Bronchial epithelial cell (primary cell): ENCODE results near the gene TRAPPC6A. TPM values are rescaled to one million over a fixed set of nuclear protein-coding genes. Genes with fewer than 3 reads are reported as not detected.

Experiments used
- DNase-seq: peaks from one replicate; pipeline ENCODE4 v3.0.0-alpha.2; 2010; ENCODE audit warnings: low read depth
- FAIRE-seq: peaks from 2 replicates; lab custom pipeline; 2011; peaks lifted over from hg19 to GRCh38; lab: Jason Lieb, UNC
- H3K27me3 ChIP-seq: 2 replicates; pipeline ENCODE4 v1.5.1; 2011; ENCODE audit warnings: low read length; ENCODE audit not compliant: control insufficient read depth, insufficient read depth
- H3K36me3 ChIP-seq: 2 replicates; pipeline ENCODE4 v1.5.1; 2011; ENCODE audit warnings: low read length; ENCODE audit not compliant: control insufficient read depth, insufficient read depth
- H3K4me3 ChIP-seq: 2 replicates; pipeline ENCODE4 v1.5.1; 2011; ENCODE audit warnings: mild to moderate bottlenecking, low read depth, low read length, control low read depth
- total RNA-seq: library from RNA; depleted of rRNA; stranded (reverse); fragments of >200 nt; gene quantifications from 2 replicates; pipeline ENCODE4 v1.2.1, GENCODE V29; 2014
- TF ChIP-seq, protein P1 (sequence below): IDR thresholded peaks from 2 replicates; pipeline ENCODE4 v1.5.1; 2011; ENCODE audit warnings: mild to moderate bottlenecking, moderate library complexity, low read length, control low read depth, inconsistent platforms; ENCODE audit not compliant: insufficient read depth, severe bottlenecking

TRAPPC6A gene
- total RNA-seq, 1 donor from 2014 or later: 24.5 TPM

DNA sequence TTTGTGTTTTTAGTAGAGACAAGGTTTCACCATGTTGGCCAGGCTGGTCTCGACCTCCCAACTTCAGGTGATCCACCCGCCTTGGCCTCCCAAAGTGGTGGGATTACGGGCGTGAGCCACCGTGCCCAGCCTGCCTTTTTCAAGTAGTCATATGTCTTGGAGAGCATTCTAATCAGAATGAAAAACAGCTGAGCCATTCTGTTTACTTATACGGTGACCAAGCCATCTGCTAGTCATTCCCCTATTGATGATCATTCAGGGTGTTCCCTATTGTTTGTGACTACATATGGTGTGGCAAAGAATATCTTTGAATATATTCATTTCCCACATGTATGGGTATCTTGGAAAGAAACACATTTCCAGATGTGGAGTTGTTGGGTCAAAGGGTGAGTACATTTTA is 17.7 kb upstream of the TRAPPC6A start:
- Histone ChIP-seq H3K36me3 (no peaks in the 10 kb centered on the region), H3K4me3 (no peak overlapping the region), H3K27me3 (no peaks in the 10 kb centered on the region)
- no peak for DNase-seq
- FAIRE-seq: no peak
- TF ChIP-seq, protein P1, sequence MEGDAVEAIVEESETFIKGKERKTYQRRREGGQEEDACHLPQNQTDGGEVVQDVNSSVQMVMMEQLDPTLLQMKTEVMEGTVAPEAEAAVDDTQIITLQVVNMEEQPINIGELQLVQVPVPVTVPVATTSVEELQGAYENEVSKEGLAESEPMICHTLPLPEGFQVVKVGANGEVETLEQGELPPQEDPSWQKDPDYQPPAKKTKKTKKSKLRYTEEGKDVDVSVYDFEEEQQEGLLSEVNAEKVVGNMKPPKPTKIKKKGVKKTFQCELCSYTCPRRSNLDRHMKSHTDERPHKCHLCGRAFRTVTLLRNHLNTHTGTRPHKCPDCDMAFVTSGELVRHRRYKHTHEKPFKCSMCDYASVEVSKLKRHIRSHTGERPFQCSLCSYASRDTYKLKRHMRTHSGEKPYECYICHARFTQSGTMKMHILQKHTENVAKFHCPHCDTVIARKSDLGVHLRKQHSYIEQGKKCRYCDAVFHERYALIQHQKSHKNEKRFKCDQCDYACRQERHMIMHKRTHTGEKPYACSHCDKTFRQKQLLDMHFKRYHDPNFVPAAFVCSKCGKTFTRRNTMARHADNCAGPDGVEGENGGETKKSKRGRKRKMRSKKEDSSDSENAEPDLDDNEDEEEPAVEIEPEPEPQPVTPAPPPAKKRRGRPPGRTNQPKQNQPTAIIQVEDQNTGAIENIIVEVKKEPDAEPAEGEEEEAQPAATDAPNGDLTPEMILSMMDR: no peak

DNA sequence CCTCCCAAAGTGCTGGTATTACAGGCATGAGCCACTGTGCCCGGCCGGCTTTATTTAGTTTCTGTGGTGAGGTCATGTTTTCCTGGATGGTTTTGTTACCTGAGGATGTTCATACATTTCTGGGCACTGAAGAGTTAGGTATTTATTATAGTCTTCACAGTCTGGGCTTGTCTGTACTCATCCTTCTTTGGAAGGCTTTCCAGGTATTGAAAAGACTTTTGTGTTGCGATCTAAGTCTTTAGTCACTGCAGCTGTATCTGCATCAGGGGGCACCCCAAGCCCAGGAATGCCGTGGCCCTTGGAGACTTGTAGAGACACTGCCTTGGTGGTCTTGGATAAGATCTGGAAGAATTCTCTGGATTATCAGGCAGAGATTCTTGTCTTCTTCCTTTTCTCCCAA is 13.3 kb upstream of the TRAPPC6A start:
- no peak overlapping the region for H3K4me3 ChIP-seq
- no peaks in the 10 kb centered on the region for H3K36me3 ChIP-seq
- TF ChIP-seq, protein P1: peak; percentile 10
- no peaks in the 10 kb centered on the region for H3K27me3 ChIP-seq
- FAIRE-seq (no peak), DNase-seq (peak; percentile 94)

DNA sequence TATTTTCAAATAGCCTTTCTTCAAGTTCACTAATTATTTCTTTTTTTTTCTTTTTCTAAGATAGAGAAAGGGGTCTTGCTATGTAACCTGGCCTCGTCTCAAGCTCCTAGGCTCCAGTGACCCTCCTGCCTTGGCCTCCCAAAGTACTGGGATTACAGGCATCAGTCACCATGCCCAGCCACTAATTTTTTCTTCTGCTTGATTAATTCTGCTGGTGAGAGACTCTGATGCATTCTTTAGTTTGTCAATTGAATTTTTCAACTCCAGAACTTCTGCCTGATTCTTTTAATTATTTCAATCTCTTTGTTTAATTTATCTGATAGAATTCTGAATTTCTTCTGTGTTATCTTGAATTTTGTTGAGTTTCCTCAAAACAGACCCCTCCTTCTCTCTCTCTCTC is 11.9 kb upstream of the TRAPPC6A start:
- no peak for DNase-seq
- no peak for FAIRE-seq
- H3K4me3 ChIP-seq: no peak overlapping the region
- no peaks in the 10 kb centered on the region for H3K27me3 ChIP-seq
- TF ChIP-seq, protein P1: no peak
- no peaks in the 10 kb centered on the region for H3K36me3 ChIP-seq

GRCh38 chr19:45187421-45188100 is 9.5 kb upstream of the TRAPPC6A start:
- TF ChIP-seq, protein P1: peak; percentile 71
- DNase-seq: no peak
- Histone ChIP-seq H3K36me3 (no peaks in the 10 kb centered on the region), H3K4me3 (no peak overlapping the region), H3K27me3 (no peaks in the 10 kb centered on the region)
- no peak for FAIRE-seq

- TF ChIP-seq, protein P1: no peak
- DNase-seq: no peak
- Histone ChIP-seq H3K36me3 (no peaks in the 10 kb centered on the region), H3K4me3 (no peak overlapping the region), H3K27me3 (no peaks in the 10 kb centered on the region)
- no peak for FAIRE-seq
Observed at GRCh38 chr19:45186509-45187334, 8.7 kb upstream of the TRAPPC6A start.
